Osteoblast (primary cell): ENCODE data around the gene NT5DC1. TPM values are rescaled to one million over a fixed set of nuclear protein-coding genes. Genes with fewer than 3 reads are reported as not detected.
"Not testable (repeated sequence)": the region's sequence is repeated elsewhere in the genome, so short reads cannot be mapped to it uniquely, and the experiment has no call there.

ENCODE experiments used
- DNase-seq: peaks from one replicate; pipeline ENCODE4 v3.0.0; 2011; ENCODE audit warnings: low spot score, mixed read lengths; ENCODE audit not compliant: insufficient read length; ENCODE audit errors: missing footprints
- H2AFZ ChIP-seq: 2 replicates; pipeline ENCODE4 v1.6.0; 2011; ENCODE audit warnings: mild to moderate bottlenecking, low read length
- H3K27ac ChIP-seq: 2 replicates; pipeline ENCODE4 v1.5.1; 2011; ENCODE audit warnings: mild to moderate bottlenecking, low read depth, low read length, moderate library complexity
- H3K27me3 ChIP-seq: 2 replicates; pipeline ENCODE4 v1.6.0; 2012; ENCODE audit warnings: mild to moderate bottlenecking, control low read depth, inconsistent platforms, low read length, moderate library complexity; ENCODE audit not compliant: insufficient read depth
- H3K36me3 ChIP-seq: 2 replicates; pipeline ENCODE4 v1.5.1; 2011; ENCODE audit warnings: mild to moderate bottlenecking, low read length, control low read depth, moderate library complexity; ENCODE audit not compliant: insufficient read depth
- H3K4me1 ChIP-seq: 2 replicates; pipeline ENCODE4 v1.5.1; 2011; ENCODE audit warnings: mild to moderate bottlenecking, low read length, control low read depth, moderate library complexity; ENCODE audit not compliant: insufficient read depth
- H3K4me2 ChIP-seq: 2 replicates; pipeline ENCODE4 v1.6.0; 2011; ENCODE audit warnings: mild to moderate bottlenecking, low read length; ENCODE audit not compliant: insufficient read depth
- H3K4me3 ChIP-seq: fragments of 200-600 bp; sonication (generic); 3 replicates; pipeline ENCODE4 v1.5.1; 2012; ENCODE audit warnings: mild to moderate bottlenecking, low read length, inconsistent platforms; ENCODE audit not compliant: insufficient read depth
- H3K79me2 ChIP-seq: 2 replicates; pipeline ENCODE4 v1.6.0; 2012; ENCODE audit warnings: mild to moderate bottlenecking, low read length, control low read depth, inconsistent platforms; ENCODE audit not compliant: insufficient read depth
- H3K9me3 ChIP-seq: 2 replicates; pipeline ENCODE4 v1.5.1; 2011; ENCODE audit warnings: low read depth, low read length, control low read depth
- H4K20me1 ChIP-seq: 2 replicates; pipeline ENCODE4 v1.6.0; 2012; ENCODE audit warnings: mild to moderate bottlenecking, low read length, control low read depth; ENCODE audit not compliant: insufficient read depth
- total RNA-seq: library from RNA; depleted of rRNA; stranded (reverse); fragments of >200 nt; gene quantifications from 2 replicates; pipeline ENCODE4 v1.2.3, GENCODE V29; 2012
- TF ChIP-seq, protein P1 (sequence below): IDR thresholded peaks from 2 replicates; pipeline ENCODE4 v1.5.1; 2011; ENCODE audit warnings: mild to moderate bottlenecking, low read depth, low read length, moderate library complexity; ENCODE audit errors: extremely low read depth

NT5DC1 gene
- total RNA-seq, 1 donor = 7.2 TPM

DNA sequence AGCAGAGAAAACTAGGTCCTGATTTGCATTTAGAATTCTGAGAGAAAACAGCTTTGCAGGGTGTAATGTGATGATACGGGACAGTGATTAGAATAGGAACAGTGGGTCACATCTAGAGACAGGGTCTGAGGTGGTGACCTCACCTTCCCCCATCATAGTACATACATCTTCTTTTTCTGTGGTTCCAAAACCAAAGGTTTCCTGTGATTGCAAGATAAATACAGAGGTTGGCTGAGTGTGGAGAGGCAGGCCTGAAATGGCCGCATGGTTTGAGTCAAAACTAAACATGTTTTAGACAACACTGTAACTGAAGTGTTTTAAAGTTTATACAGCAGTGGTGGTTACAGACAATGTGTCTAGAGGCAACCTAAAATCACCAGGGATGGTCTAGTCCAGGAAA is 10.4 kb upstream of the NT5DC1 start:
- no peak overlapping the region for H3K4me2 ChIP-seq

DNA sequence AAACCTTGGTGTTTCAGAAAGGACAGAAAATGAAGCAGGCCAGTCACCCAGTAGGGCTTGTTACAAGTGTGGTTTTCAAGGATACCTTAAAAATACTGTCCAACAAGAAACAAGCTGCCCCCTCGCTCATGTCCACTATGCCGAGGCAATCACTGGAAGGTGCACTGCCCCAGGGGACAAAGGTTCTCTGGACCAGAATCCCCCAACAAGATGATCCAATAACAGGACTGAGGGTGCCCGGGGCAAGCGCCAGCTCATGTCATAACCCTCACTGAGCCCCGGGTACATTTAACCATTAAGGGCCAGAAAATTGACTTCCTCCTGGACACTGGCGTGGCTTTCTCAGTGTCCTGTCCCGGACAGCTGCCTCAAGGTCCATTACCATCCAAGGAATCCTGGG is 6.6 kb upstream of the NT5DC1 start:
- no peak for DNase-seq
- Histone ChIP-seq H2AFZ (no peak overlapping the region), H3K27me3 (no peaks in the 10 kb centered on the region), H3K4me1 (no peaks in the 10 kb centered on the region), H3K79me2 (no peaks in the 10 kb centered on the region), H3K9me3 (no peaks in the 10 kb centered on the region), H3K4me2 (no peak overlapping the region), H3K4me3 (no peak overlapping the region), H4K20me1 (no peaks in the 10 kb centered on the region), H3K36me3 (no peaks in the 10 kb centered on the region), H3K27ac (no peak overlapping the region)
- TF ChIP-seq, protein P1, sequence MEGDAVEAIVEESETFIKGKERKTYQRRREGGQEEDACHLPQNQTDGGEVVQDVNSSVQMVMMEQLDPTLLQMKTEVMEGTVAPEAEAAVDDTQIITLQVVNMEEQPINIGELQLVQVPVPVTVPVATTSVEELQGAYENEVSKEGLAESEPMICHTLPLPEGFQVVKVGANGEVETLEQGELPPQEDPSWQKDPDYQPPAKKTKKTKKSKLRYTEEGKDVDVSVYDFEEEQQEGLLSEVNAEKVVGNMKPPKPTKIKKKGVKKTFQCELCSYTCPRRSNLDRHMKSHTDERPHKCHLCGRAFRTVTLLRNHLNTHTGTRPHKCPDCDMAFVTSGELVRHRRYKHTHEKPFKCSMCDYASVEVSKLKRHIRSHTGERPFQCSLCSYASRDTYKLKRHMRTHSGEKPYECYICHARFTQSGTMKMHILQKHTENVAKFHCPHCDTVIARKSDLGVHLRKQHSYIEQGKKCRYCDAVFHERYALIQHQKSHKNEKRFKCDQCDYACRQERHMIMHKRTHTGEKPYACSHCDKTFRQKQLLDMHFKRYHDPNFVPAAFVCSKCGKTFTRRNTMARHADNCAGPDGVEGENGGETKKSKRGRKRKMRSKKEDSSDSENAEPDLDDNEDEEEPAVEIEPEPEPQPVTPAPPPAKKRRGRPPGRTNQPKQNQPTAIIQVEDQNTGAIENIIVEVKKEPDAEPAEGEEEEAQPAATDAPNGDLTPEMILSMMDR = no peak

More for the DNA sequence above, 10.4 kb upstream of the NT5DC1 start:
- no peaks in the 10 kb centered on the region for H3K4me1 ChIP-seq
- H3K9me3 ChIP-seq = no peaks in the 10 kb centered on the region
- no peaks in the 10 kb centered on the region for H4K20me1 ChIP-seq
- TF ChIP-seq, protein P1 = no peak
- no peaks in the 10 kb centered on the region for H3K36me3 ChIP-seq
- DNase-seq = no peak
- no peak overlapping the region for H3K27ac ChIP-seq
- H3K79me2 ChIP-seq = no peaks in the 10 kb centered on the region
- peak overlapping the region; percentile 11 for H2AFZ ChIP-seq
- H3K27me3 ChIP-seq = no peaks in the 10 kb centered on the region
- H3K4me3 ChIP-seq = no peak overlapping the region

DNA sequence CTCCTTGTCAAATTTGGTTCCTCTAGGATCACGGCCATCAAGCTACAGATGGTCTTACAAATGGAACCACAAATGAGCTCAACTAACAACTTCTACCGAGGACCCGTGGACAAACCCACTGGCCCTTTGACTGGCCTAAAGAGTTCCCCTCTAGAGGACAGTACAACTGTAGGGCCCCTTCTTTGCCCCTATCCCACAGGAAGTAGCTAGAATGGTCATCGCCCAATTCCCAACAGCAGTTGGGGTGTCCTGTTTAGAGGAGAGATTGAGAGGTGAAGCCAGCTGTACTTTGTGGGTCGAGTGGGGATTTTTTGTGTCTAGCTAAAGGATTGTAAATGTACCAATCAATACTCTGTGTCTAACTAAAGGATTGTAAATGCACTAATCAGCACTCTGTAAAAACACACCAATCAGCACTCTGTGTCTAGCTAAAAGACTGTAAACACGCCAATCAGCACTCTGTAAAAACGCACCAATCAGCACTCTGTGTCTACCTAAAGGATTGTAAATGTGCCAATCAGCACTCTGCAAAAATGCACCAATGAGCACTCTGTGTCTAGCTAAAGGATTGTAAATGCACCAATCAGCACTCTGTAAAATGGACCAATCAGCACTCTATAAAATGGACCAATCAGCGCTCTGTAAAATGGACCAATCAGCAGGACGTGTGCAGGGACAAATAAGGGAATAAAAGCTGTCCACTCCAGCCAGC is 4.4 kb upstream of the NT5DC1 start:
- H3K79me2 ChIP-seq, H3K4me2 ChIP-seq, DNase-seq, H4K20me1 ChIP-seq, H2AFZ ChIP-seq, H3K27me3 ChIP-seq, H3K4me1 ChIP-seq, H3K4me3 ChIP-seq, H3K36me3 ChIP-seq, H3K9me3 ChIP-seq, H3K27ac ChIP-seq: not testable (repeated sequence)

DNA sequence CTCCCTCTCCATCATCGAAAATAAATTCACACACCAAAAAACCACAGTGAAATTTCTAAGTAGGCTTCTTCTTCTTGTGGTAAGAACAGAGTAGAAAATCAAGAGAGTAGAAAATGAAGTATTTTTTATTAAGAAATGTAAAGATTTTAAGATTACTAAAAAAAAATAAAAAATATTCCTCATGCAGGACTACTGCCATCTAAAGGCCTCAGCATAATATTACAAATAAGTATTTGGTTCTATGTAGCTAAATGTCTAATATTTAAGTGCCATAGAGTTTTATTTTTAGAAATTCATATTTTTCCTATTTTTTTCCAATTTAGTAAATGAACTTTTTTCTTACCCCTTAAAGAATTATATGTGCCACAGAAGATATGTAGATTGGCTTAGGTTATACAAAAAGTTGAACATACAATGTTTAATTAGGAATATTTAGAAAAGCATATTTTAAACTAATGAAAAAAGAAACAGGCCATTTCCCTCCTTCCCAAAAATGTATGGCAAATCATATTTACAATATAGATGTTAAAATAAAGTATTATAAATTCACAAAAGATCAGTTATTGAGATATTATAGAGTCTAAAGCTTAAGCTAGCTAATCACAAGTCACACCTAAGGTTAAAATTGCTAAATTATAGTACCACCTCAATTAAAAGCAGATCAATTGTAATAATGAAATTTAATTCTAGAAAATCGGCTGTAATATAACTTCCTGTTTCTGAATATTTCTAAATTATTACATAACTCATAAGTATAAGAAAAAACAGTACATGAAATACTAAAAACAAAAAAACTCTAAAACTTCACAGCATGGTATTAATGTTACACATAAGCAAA is 3.5 kb upstream of the NT5DC1 start:
- TF ChIP-seq, protein P1 = peak; percentile 59
- no peak overlapping the region for H3K27ac ChIP-seq
- no peaks in the 10 kb centered on the region for H3K27me3 ChIP-seq
- no peak overlapping the region for H3K4me3 ChIP-seq
- no peaks in the 10 kb centered on the region for H3K9me3 ChIP-seq
- H2AFZ ChIP-seq = no peak overlapping the region
- DNase-seq = no peak
- no peak overlapping the region for H3K4me2 ChIP-seq
- H4K20me1 ChIP-seq = no peaks in the 10 kb centered on the region
- no peaks in the 10 kb centered on the region for H3K4me1 ChIP-seq
- H3K36me3 ChIP-seq = no peaks in the 10 kb centered on the region
- peaks cover 3% of the 10 kb centered on the region for H3K79me2 ChIP-seq
